ENCODE data around the gene EFCAB12. TPM values are rescaled to one million over a fixed set of nuclear protein-coding genes. Genes with fewer than 3 reads are reported as not detected.

The EFCAB12 gene
- total RNA-seq, 4 donors from 2014 or later = 0.08 to 0.47 TPM; not detected in 2

DNA sequence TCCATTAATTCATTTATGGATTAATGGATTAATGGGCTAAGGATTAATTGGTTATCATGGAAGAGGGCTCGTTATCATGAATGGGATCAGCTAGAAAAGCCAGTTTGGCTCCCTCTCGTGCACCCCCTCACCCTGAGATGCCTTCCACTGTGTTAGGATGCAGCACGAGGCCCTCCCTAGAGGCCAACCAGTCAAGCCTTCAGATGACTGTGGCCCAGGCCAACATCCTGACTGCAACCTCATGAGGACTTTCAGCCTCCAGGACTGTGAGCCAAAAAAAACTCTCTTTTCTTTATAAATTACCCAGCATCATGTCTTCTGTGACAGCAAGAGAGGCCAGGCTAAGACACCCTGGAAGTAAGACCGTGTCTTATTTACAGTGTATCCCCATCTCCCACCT lies 9.0 kb downstream of the EFCAB12 start:
- WGBS, 2 donors (ENCODE audit: low coverage in 1 of 2) = 75 to 83% methylated on average over 2 to 4 of the region's 4 CpGs
- TF ChIP-seq POLR2A (IDR thresholded peaks at IDR 0.05) = no peak
- no peak for TF ChIP-seq POLR2AphosphoS5 (IDR thresholded peaks at IDR 0.05)
- TF ChIP-seq, protein P1, sequence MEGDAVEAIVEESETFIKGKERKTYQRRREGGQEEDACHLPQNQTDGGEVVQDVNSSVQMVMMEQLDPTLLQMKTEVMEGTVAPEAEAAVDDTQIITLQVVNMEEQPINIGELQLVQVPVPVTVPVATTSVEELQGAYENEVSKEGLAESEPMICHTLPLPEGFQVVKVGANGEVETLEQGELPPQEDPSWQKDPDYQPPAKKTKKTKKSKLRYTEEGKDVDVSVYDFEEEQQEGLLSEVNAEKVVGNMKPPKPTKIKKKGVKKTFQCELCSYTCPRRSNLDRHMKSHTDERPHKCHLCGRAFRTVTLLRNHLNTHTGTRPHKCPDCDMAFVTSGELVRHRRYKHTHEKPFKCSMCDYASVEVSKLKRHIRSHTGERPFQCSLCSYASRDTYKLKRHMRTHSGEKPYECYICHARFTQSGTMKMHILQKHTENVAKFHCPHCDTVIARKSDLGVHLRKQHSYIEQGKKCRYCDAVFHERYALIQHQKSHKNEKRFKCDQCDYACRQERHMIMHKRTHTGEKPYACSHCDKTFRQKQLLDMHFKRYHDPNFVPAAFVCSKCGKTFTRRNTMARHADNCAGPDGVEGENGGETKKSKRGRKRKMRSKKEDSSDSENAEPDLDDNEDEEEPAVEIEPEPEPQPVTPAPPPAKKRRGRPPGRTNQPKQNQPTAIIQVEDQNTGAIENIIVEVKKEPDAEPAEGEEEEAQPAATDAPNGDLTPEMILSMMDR (IDR thresholded peaks at IDR 0.05) = no peak
- no peak for TF ChIP-seq EP300 (IDR thresholded peaks at IDR 0.05)
- Histone ChIP-seq H3K27me3 (no peaks in the 10 kb centered on the region), H3K4me3 (no peak overlapping the region), H3K36me3 (no peaks in the 10 kb centered on the region), H3K4me1 (peaks cover 0 to 9% (median 0%) of the 10 kb centered on the region in 3 donors), H3K9me3 (no peaks in the 10 kb centered on the region), H3K27ac (no peak overlapping the region)
- no peak for ATAC-seq

GRCh38 chr3:129418041-129418973 lies 10.1 kb downstream of the EFCAB12 start:
- 92 to 100% methylated on average over 3 to 11 of the region's 14 CpGs for WGBS, 2 donors (ENCODE audit: low coverage in 1 of 2)
- Histone ChIP-seq H3K4me3 (no peak overlapping the region), H3K9me3 (no peaks in the 10 kb centered on the region), H3K27me3 (no peaks in the 10 kb centered on the region), H3K36me3 (no peaks in the 10 kb centered on the region), H3K27ac (no peak overlapping the region), H3K4me1 (peaks cover 0 to 9% (median 0%) of the 10 kb centered on the region in 3 donors)
- TF ChIP-seq EP300 (IDR thresholded peaks at IDR 0.05) (no peak), POLR2A (IDR thresholded peaks at IDR 0.05) (no peak), POLR2AphosphoS5 (IDR thresholded peaks at IDR 0.05) (no peak)
- TF ChIP-seq, protein P1 (IDR thresholded peaks at IDR 0.05) = no peak
- ATAC-seq = no peak

DNA sequence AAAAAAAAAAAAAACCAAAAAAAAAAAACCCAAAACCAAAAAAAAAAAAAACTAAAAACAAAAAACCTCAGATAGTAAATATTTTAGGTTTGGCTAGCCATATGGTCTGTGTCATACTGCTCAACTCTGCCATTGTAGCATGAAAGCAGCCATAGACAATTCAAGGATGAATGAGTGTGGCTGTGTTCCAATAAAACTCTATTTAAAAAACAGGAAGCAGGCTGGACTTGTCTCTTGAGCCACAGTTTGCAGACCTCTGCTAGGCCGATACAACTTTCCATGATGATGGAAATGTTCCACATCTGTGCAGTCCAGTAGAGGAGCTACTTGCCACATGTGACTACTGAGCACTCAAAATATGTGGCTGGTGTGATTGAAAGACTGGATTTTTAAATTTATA lies 11.1 kb downstream of the EFCAB12 start:
- Histone ChIP-seq H3K4me1 (peaks cover 0 to 9% (median 0%) of the 10 kb centered on the region in 3 donors), H3K27me3 (peaks cover under 1% of the 10 kb centered on the region), H3K36me3 (no peaks in the 10 kb centered on the region), H3K9me3 (no peaks in the 10 kb centered on the region), H3K4me3 (no peak overlapping the region), H3K27ac (no peak overlapping the region)
- ATAC-seq = peak; percentile 75
- 0% methylated on average over 1 of the region's 1 CpG for WGBS, 2 donors (ENCODE audit: low coverage in 1 of 2)
- TF ChIP-seq, protein P1 (IDR thresholded peaks at IDR 0.05) = no peak
- TF ChIP-seq EP300 (IDR thresholded peaks at IDR 0.05) (no peak), POLR2A (IDR thresholded peaks at IDR 0.05) (no peak), POLR2AphosphoS5 (IDR thresholded peaks at IDR 0.05) (no peak)

GRCh38 chr3:129416415-129416814 lies 12.0 kb downstream of the EFCAB12 start:
- ATAC-seq = no peak
- H3K9me3 ChIP-seq = no peaks in the 10 kb centered on the region
- H3K36me3 ChIP-seq = no peaks in the 10 kb centered on the region
- peaks cover 0 to 9% (median 0%) of the 10 kb centered on the region in 3 donors for H3K4me1 ChIP-seq
- TF ChIP-seq EP300 (IDR thresholded peaks at IDR 0.05) (no peak), POLR2AphosphoS5 (IDR thresholded peaks at IDR 0.05) (no peak), POLR2A (IDR thresholded peaks at IDR 0.05) (no peak)
- TF ChIP-seq, protein P1 (IDR thresholded peaks at IDR 0.05) = no peak
- peaks cover 6% of the 10 kb centered on the region for H3K27me3 ChIP-seq
- no peak overlapping the region for H3K4me3 ChIP-seq
- WGBS, 2 donors (ENCODE audit: low coverage in 1 of 2) = 93 to 100% methylated on average over 2 to 4 of the region's 4 CpGs
- H3K27ac ChIP-seq = no peak overlapping the region

DNA sequence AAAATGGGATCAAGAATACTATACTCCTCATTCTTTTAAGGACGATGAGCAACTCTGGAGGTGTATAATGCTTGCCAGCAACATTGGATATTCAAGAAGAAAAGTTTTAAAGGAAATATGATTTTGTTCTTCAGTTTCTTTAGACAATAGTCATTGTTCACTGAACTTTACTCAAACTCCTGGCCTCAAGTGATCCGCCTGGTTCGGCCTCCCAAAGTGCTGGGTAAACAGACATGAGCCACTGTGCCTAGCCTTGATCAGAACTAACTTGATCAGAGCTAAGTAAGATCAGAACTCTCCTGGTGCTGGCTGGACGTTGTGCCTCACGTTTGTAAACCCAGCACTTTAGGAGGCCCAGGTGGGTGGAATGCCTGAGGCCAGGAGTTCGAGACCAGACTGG lies 12.6 kb downstream of the EFCAB12 start:
- peaks cover 6% of the 10 kb centered on the region for H3K27me3 ChIP-seq
- no peak for ATAC-seq
- H3K4me1 ChIP-seq = peaks cover 0 to 9% (median 0%) of the 10 kb centered on the region in 3 donors
- H3K27ac ChIP-seq = no peak overlapping the region
- H3K9me3 ChIP-seq = no peaks in the 10 kb centered on the region
- H3K36me3 ChIP-seq = no peaks in the 10 kb centered on the region
- 71 to 88% methylated on average over 3 to 5 of the region's 6 CpGs for WGBS, 2 donors (ENCODE audit: low coverage in 1 of 2)
- TF ChIP-seq POLR2A (IDR thresholded peaks at IDR 0.05) (no peak), POLR2AphosphoS5 (IDR thresholded peaks at IDR 0.05) (no peak), EP300 (IDR thresholded peaks at IDR 0.05) (no peak)
- TF ChIP-seq, protein P1 (IDR thresholded peaks at IDR 0.05) = no peak
- no peak overlapping the region for H3K4me3 ChIP-seq

Data from gastroesophageal sphincter (tissue), 4 donors.